Neural cell (in vitro differentiated cells): ENCODE results near the gene RABGAP1L. TPM values are rescaled to one million over a fixed set of nuclear protein-coding genes. Genes with fewer than 3 reads are reported as not detected.

Experiments used
- H2AFZ ChIP-seq: fragments of 200-600, 300-800 bp; sonication (generic), shearing (Covaris generic); 2 replicates; pipeline ENCODE4 v1.6.0; 2014; ENCODE audit warnings: low read depth, mild to moderate bottlenecking, antibody characterized with exemption, low read length, moderate library complexity
- H3F3A ChIP-seq: fragments of 200-600 bp; shearing (Covaris generic); 2 replicates; pipeline ENCODE4 v1.6.1; 2016; ENCODE audit warnings: mild to moderate bottlenecking, moderate library complexity, mixed read lengths, antibody characterized with exemption, low read length; ENCODE audit not compliant: insufficient read depth, poor library complexity, severe bottlenecking
- H3K27ac ChIP-seq: fragments of 200-600, 300-800 bp; sonication (generic), shearing (Covaris generic); 2 replicates; pipeline ENCODE4 v1.5.1; 2014; ENCODE audit warnings: mild to moderate bottlenecking, low read length, moderate library complexity
- H3K27me3 ChIP-seq: fragments of 300-800, 200-600 bp; sonication (generic), shearing (Covaris generic); 2 replicates; pipeline ENCODE4 v1.6.0; 2014; ENCODE audit warnings: mild to moderate bottlenecking, low read depth, low read length, moderate library complexity; ENCODE audit not compliant: insufficient read depth
- H3K36me3 ChIP-seq: fragments of 300-800, 200-600 bp; sonication (generic), shearing (Covaris generic); 2 replicates; pipeline ENCODE4 v1.5.1; 2014; ENCODE audit warnings: mild to moderate bottlenecking, antibody characterized with exemption, low read length, moderate library complexity; ENCODE audit not compliant: insufficient read depth
- H3K4me2 ChIP-seq: fragments of 300-800, 200-600 bp; sonication (generic), shearing (Covaris generic); 2 replicates; pipeline ENCODE4 v1.6.0; 2014; ENCODE audit warnings: mild to moderate bottlenecking, low read length
- H3K4me3 ChIP-seq: fragments of 300-800, 200-600 bp; sonication (generic), shearing (Covaris generic); 2 replicates; pipeline ENCODE4 v1.5.1; 2014; ENCODE audit warnings: mild to moderate bottlenecking, low read length, moderate library complexity
- H3K79me2 ChIP-seq: fragments of 200-600 bp; shearing (Covaris generic); replicated peaks from 2 replicates; pipeline ENCODE4 v1.6.0; 2014; ENCODE audit warnings: mild to moderate bottlenecking, low read length, moderate library complexity; ENCODE audit not compliant: insufficient read depth
- H3K9ac ChIP-seq: fragments of 300-800, 200-600 bp; sonication (generic), shearing (Covaris generic); 2 replicates; pipeline ENCODE4 v1.6.1; 2016; ENCODE audit warnings: mild to moderate bottlenecking, low read length, mixed read lengths
- H3K9me2 ChIP-seq: fragments of 200-600 bp; shearing (Covaris generic); 2 replicates; pipeline ENCODE4 v1.6.1; 2016; ENCODE audit warnings: mild to moderate bottlenecking, low read length, mixed read lengths; ENCODE audit not compliant: insufficient read depth
- H3K9me3 ChIP-seq: fragments of 200-600, 300-800 bp; sonication (generic), shearing (Covaris generic); 2 replicates; pipeline ENCODE4 v1.6.1; 2016; ENCODE audit warnings: mild to moderate bottlenecking, mixed run types, low read length, moderate library complexity, mixed read lengths
- H4K20me1 ChIP-seq: fragments of 200-600 bp; shearing (Covaris generic); 2 replicates; pipeline ENCODE4 v1.6.1; 2016; ENCODE audit warnings: mild to moderate bottlenecking, mixed run types; ENCODE audit not compliant: insufficient read depth
- CTCF ChIP-seq: fragments of 450-650 bp; IDR thresholded peaks from 2 replicates; pipeline ENCODE4 v1.5.1; 2014; ENCODE audit warnings: antibody characterized with exemption, mild to moderate bottlenecking, moderate library complexity; ENCODE audit not compliant: poor library complexity, severe bottlenecking
- EP300 ChIP-seq: fragments of 450-650 bp; conservative IDR thresholded peaks from 2 replicates; pipeline ENCODE4 v1.6.1; 2014; ENCODE audit warnings: antibody characterized with exemption, mild to moderate bottlenecking, moderate library complexity; ENCODE audit not compliant: poor library complexity, severe bottlenecking
- EZH2 ChIP-seq: fragments of 200-600, 300-800 bp; shearing (Covaris generic), sonication (generic); IDR thresholded peaks from 2 replicates; pipeline ENCODE4 v1.6.1; 2014; ENCODE audit warnings: antibody characterized with exemption, low read length, borderline replicate concordance, mild to moderate bottlenecking; ENCODE audit not compliant: insufficient read depth, poor library complexity, severe bottlenecking
- MXI1 ChIP-seq: fragments of 450-650 bp; conservative IDR thresholded peaks from 2 replicates; pipeline ENCODE4 v1.6.1; 2014; ENCODE audit warnings: antibody characterized with exemption, mild to moderate bottlenecking; ENCODE audit not compliant: poor library complexity, severe bottlenecking
- POLR2AphosphoS5 ChIP-seq: IDR thresholded peaks from 2 replicates; pipeline ENCODE4 v1.6.1; 2012
- RAD21 ChIP-seq: fragments of 450-650 bp; conservative IDR thresholded peaks from 2 replicates; pipeline ENCODE4 v1.6.1; 2014; ENCODE audit warnings: antibody characterized with exemption, mild to moderate bottlenecking, moderate library complexity
- REST ChIP-seq: IDR thresholded peaks from 2 replicates; pipeline ENCODE4 v1.6.1; 2012; ENCODE audit warnings: borderline replicate concordance
- SMC3 ChIP-seq: fragments of 450-650 bp; conservative IDR thresholded peaks from 2 replicates; pipeline ENCODE4 v1.6.1; 2014; ENCODE audit warnings: antibody characterized with exemption, mild to moderate bottlenecking, moderate library complexity; ENCODE audit not compliant: poor library complexity
- TAF1 ChIP-seq: IDR thresholded peaks from 2 replicates; pipeline ENCODE4 v1.6.1; 2012; ENCODE audit warnings: low read depth
- polyA plus RNA-seq: library from polyadenylated mRNA; depleted of rRNA; stranded (reverse); fragments of >200 nt; gene quantifications from 2 replicates; pipeline ENCODE4 v1.2.3, GENCODE V29; 2014

Gene RABGAP1L
- polyA plus RNA-seq, 1 donor from 2014 or later = 32.2 TPM

GRCh38 chr1:174413632-174414031, 254.3 kb downstream of the RABGAP1L start:
- Histone ChIP-seq H3K79me2 (no peaks in the 10 kb centered on the region), H3K9ac (no peak overlapping the region), H3K36me3 (no peaks in the 10 kb centered on the region), H3K9me3 (no peaks in the 10 kb centered on the region), H3K9me2 (no peaks in the 10 kb centered on the region), H3K4me2 (no peak overlapping the region), H3K27ac (no peak overlapping the region), H2AFZ (no peak overlapping the region), H3K27me3 (no peaks in the 10 kb centered on the region), H3F3A (no peaks in the 10 kb centered on the region), H4K20me1 (no peaks in the 10 kb centered on the region), H3K4me3 (no peak overlapping the region)
- TF ChIP-seq RAD21 (no peak), MXI1 (no peak), EZH2 (no peak), TAF1 (no peak), CTCF (no peak), POLR2AphosphoS5 (no peak), EP300 (no peak), SMC3 (no peak), REST (no peak)

- no peaks in the 10 kb centered on the region for H3F3A ChIP-seq
- no peak overlapping the region for H3K9ac ChIP-seq
- H3K27me3 ChIP-seq = no peaks in the 10 kb centered on the region
- TF ChIP-seq EZH2 = no peak
- no peak for TF ChIP-seq SMC3
- TF ChIP-seq REST = no peak
- no peak for TF ChIP-seq EP300
- no peak for TF ChIP-seq TAF1
- no peak for TF ChIP-seq CTCF
- no peak for TF ChIP-seq POLR2AphosphoS5
- TF ChIP-seq MXI1 = no peak
- TF ChIP-seq RAD21 = no peak
- H3K9me3 ChIP-seq = no peaks in the 10 kb centered on the region
- H4K20me1 ChIP-seq = no peaks in the 10 kb centered on the region
- no peaks in the 10 kb centered on the region for H3K9me2 ChIP-seq
- no peak overlapping the region for H3K27ac ChIP-seq
- H3K36me3 ChIP-seq = no peaks in the 10 kb centered on the region
- no peak overlapping the region for H2AFZ ChIP-seq
- H3K79me2 ChIP-seq = no peaks in the 10 kb centered on the region
- H3K4me3 ChIP-seq = no peak overlapping the region
- no peak overlapping the region for H3K4me2 ChIP-seq
Observed at GRCh38 chr1:174414203-174414602, 254.9 kb downstream of the RABGAP1L start.
